Adrenal gland (tissue), 12 donors: Measurements from ENCODE around the gene VRK3. TPM values are rescaled to one million over a fixed set of nuclear protein-coding genes. Genes with fewer than 3 reads are reported as not detected.

Experiments
- DNase-seq, 7 donors: peaks; one replicate each; pipeline ENCODE4 v3.0.0-alpha.2; 2019 to 2020
- H3K27ac ChIP-seq, 5 donors: fragments of 200-600 bp; sonication (generic) in 4 of 5; 1 replicate in 3 of 5; 2 replicates in 2 of 5; pipeline versions ENCODE4 v1.5.1 to v1.8.0; 2016 to 2020; ENCODE audit warnings: mild to moderate bottlenecking in 1 of 5
- H3K27me3 ChIP-seq: fragments of 200-600 bp; 2 replicates; pipeline ENCODE4 v1.8.0; 2021
- H3K36me3 ChIP-seq, 2 donors: fragments of 200-600 bp; replicated peaks in 1 of 2; 1 replicate in 1 of 2; 2 replicates in 1 of 2; pipeline versions ENCODE4 v1.5.1 to v1.8.0; 2018 to 2022
- H3K4me1 ChIP-seq, 2 donors: fragments of 200-600 bp; replicated peaks in 1 of 2; 1 replicate in 1 of 2; 2 replicates in 1 of 2; pipeline versions ENCODE4 v1.5.1 to v1.8.0; 2018 to 2021
- H3K4me3 ChIP-seq, 4 donors: fragments of 200-600 bp; sonication (generic) in 3 of 4; one replicate each; pipeline ENCODE4 v1.5.1; 2016 to 2018
- H3K9me3 ChIP-seq, 3 donors: fragments of 200-600 bp; sonication (generic) in 1 of 3; replicated peaks in 1 of 3; 1 replicate in 2 of 3; 2 replicates in 1 of 3; pipeline versions ENCODE4 v1.5.1 to v1.8.0; 2016 to 2021
- CTCF ChIP-seq, 6 experiments: fragments of 450-650 bp in 4 of 6; fragments of 200-600 bp in 2 of 6; sonication (generic) in 1 of 6; IDR thresholded peaks; 1 replicate in 5 of 6; 2 replicates in 1 of 6; pipeline versions ENCODE4 v1.5.1 to v1.8.0; 2016 to 2021; ENCODE audit warnings: antibody characterized with exemption in 6 of 6, mild to moderate bottlenecking in 2 of 6, moderate library complexity in 1 of 6
- POLR2A ChIP-seq, 2 donors: fragments of 450-650 bp; IDR thresholded peaks; one replicate each; pipeline ENCODE4 v1.6.1; 2017; ENCODE audit warnings: antibody characterized with exemption in 2 of 2, mild to moderate bottlenecking in 2 of 2, moderate library complexity in 1 of 2
- WGBS, 4 donors: extraction: QIAGEN DNeasy Blood & Tissue Kit in 2 of 4; methylation state at CpG; one replicate each; pipeline versions ENCODE4 v1.1.5 to v1.1.7; 2013 to 2017; 5-methylcytosine and 5-hydroxymethylcytosine counted together
- intact Hi-C, 2 donors: fragments of 100-400 bp; cut with DNase I; formaldehyde crosslinking; loops; one replicate each; pipeline versions ENCODE4 v1.14.1 to v1.15.0; 2022 to 2023
- polyA plus RNA-seq, 3 donors: library from polyadenylated mRNA; stranded (reverse); fragments of 200-250 nt in 2 of 3; fragments of 350-450 nt in 1 of 3; fragmentation: Illumina TruSeq in 1 of 3; extraction: RNeasy Lipid Tissue Mini Kit (QIAGEN cat#74804) in 1 of 3; gene quantifications; one replicate each; pipeline ENCODE4 v1.2.3, GENCODE V29; 2013 to 2014
- total RNA-seq, 9 donors: library from RNA; depleted of rRNA in 4 of 9; stranded (reverse); fragments of >200 nt in 4 of 9; fragments of 120-200 nt in 1 of 9; fragmentation: NEBNext Ultra II Directional in 1 of 9; extraction: Animal tissue kit (Norgen Biotek cat#: 25700) in 1 of 9; gene quantifications; one replicate each; pipeline versions ENCODE4 v1.1.0 to v1.2.4, GENCODE V29; 2013 to 2023
- donor health status: healthy with polysubstance abuse.
- donor health status: Bipolar disorder and iron deficiency.
- donor health status: DM: yes; HTN: yes; CAD: no.
- donor health status: DM: no; HTN: no; CAD: no.
- donor health status: DM: no; HTN: no; CAD: no.
- donor health status: DM: yes; HTN: yes; CAD: no.

The VRK3 gene
- total and polyA plus RNA-seq, 12 donors, result 12.1 to 60.3 (median 45.4) TPM

GRCh38 chr19:50003254-50003788 is 21.9 kb downstream of the VRK3 start:
- H3K27ac ChIP-seq, result peak overlapping the region in 3 of 5 donors; percentile 54 to 77 (median 57)
- peaks cover 10 to 20% of the 10 kb centered on the region in 2 donors for H3K4me1 ChIP-seq
- no peak overlapping the region for H3K4me3 ChIP-seq
- peaks cover 0 to 82% of the 10 kb centered on the region in 2 donors for H3K36me3 ChIP-seq
- 85 to 90% (median 88%) methylated on average over 8 to 17 of the region's 17 CpGs for WGBS, 4 donors
- intact Hi-C loops, result no loop called here
- TF ChIP-seq POLR2A (IDR thresholded peaks at IDR 0.05) (no peak), CTCF (IDR thresholded peaks at IDR 0.05) (no peak)
- no peaks in the 10 kb centered on the region for H3K27me3 ChIP-seq
- no peaks in the 10 kb centered on the region for H3K9me3 ChIP-seq
- no peak for DNase-seq

- H3K4me3 ChIP-seq, result no peak overlapping the region
- peaks cover 10 to 20% of the 10 kb centered on the region in 2 donors for H3K4me1 ChIP-seq
- peaks cover 0 to 79% of the 10 kb centered on the region in 2 donors for H3K36me3 ChIP-seq
- H3K27ac ChIP-seq, result no peak overlapping the region
- no peak for DNase-seq
- no peaks in the 10 kb centered on the region for H3K9me3 ChIP-seq
- no peaks in the 10 kb centered on the region for H3K27me3 ChIP-seq
- intact Hi-C loops, result no loop called here
- 84 to 97% (median 94%) methylated on average over 6 of the region's 6 CpGs for WGBS, 4 donors
- TF ChIP-seq POLR2A (IDR thresholded peaks at IDR 0.05), result no peak
Measured at GRCh38 chr19:50002386-50002960, 22.7 kb downstream of the VRK3 start.

- WGBS, 4 donors, result 72 to 94% (median 92%) methylated on average over 4 to 8 of the region's 8 CpGs
Measured at GRCh38 chr19:50001775-50002174, 23.4 kb downstream of the VRK3 start.

GRCh38 chr19:50000841-50001557 is 24.2 kb downstream of the VRK3 start:
- peak in 5 of 7 donors; percentile 51 to 68 (median 58) for DNase-seq
- TF ChIP-seq POLR2A (IDR thresholded peaks at IDR 0.05) (no peak), CTCF (IDR thresholded peaks at IDR 0.05) (no peak)
- H3K4me3 ChIP-seq, result no peak overlapping the region
- peaks cover 0 to 80% of the 10 kb centered on the region in 2 donors for H3K36me3 ChIP-seq
- peak overlapping the region in 1 of 5 donors; percentile 14 for H3K27ac ChIP-seq
- peaks cover 10 to 20% of the 10 kb centered on the region in 2 donors for H3K4me1 ChIP-seq
- WGBS, 4 donors, result 52 to 67% (median 60%) methylated on average over 9 to 16 of the region's 16 CpGs
- H3K27me3 ChIP-seq, result no peaks in the 10 kb centered on the region
- intact Hi-C loops, result no loop called here
- no peaks in the 10 kb centered on the region for H3K9me3 ChIP-seq

More at GRCh38 chr19:50001775-50002174, 23.4 kb downstream of the VRK3 start:
- Histone ChIP-seq H3K36me3 (peaks cover 0 to 78% of the 10 kb centered on the region in 2 donors), H3K9me3 (no peaks in the 10 kb centered on the region), H3K27ac (peak overlapping the region in 1 of 5 donors; percentile 14), H3K27me3 (no peaks in the 10 kb centered on the region), H3K4me1 (peaks cover 10 to 20% of the 10 kb centered on the region in 2 donors), H3K4me3 (no peak overlapping the region)
- intact Hi-C loops, result no loop called here
- DNase-seq, result no peak
- TF ChIP-seq POLR2A (IDR thresholded peaks at IDR 0.05) (no peak), CTCF (IDR thresholded peaks at IDR 0.05) (no peak)
